OCI-LY7 (cell line): Measurements from ENCODE around the gene MRPS2.

ENCODE experiments used
- CTCF ChIP-seq: fragments of 200-600 bp; sonication (generic); conservative IDR thresholded peaks from 2 replicates; pipeline ENCODE4 v1.5.1; 2014; ENCODE audit warnings: mild to moderate bottlenecking, antibody characterized with exemption, low read length, moderate library complexity, mixed read lengths
- EZH2phosphoT487 ChIP-seq: fragments of 200-600 bp; sonication (generic); IDR thresholded peaks from 2 replicates; pipeline ENCODE4 v1.6.1; 2018; ENCODE audit warnings: low read depth, borderline replicate concordance, mild to moderate bottlenecking, mixed run types, antibody characterized with exemption, low read length, moderate library complexity, mixed read lengths

- no peak for TF ChIP-seq CTCF
- no peak for TF ChIP-seq EZH2phosphoT487
Observed at GRCh38 chr9:135513351-135513846, 12.9 kb downstream of the MRPS2 start.
